Measurements from ENCODE around the gene FAAP100.

DNA sequence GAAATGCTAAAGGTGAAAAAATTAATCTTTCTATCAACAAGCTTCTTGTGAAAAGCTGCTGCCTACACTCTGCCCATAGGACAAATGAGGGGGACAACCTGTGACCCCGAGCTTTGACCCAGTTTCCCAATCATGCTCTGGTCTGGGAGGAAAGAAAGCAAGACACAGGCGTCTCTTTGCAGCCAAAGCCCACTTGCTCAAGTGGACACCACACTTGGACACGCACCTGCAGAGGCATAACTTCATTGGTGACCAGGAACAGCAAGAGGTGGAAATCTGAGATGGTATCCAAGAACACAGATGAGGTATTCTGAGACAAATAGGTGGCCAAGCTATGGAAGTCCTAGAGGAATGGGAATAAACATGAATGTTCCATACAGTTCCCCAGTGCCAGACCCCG, 15.0 kb upstream of the FAAP100 start:
- TF ChIP-seq POLR2A (IDR thresholded peaks at IDR 0.05) (no peak), POLR2AphosphoS5 (IDR thresholded peaks at IDR 0.05) (no peak), EP300 (IDR thresholded peaks at IDR 0.05) (no peak)
- TF ChIP-seq, protein P1, sequence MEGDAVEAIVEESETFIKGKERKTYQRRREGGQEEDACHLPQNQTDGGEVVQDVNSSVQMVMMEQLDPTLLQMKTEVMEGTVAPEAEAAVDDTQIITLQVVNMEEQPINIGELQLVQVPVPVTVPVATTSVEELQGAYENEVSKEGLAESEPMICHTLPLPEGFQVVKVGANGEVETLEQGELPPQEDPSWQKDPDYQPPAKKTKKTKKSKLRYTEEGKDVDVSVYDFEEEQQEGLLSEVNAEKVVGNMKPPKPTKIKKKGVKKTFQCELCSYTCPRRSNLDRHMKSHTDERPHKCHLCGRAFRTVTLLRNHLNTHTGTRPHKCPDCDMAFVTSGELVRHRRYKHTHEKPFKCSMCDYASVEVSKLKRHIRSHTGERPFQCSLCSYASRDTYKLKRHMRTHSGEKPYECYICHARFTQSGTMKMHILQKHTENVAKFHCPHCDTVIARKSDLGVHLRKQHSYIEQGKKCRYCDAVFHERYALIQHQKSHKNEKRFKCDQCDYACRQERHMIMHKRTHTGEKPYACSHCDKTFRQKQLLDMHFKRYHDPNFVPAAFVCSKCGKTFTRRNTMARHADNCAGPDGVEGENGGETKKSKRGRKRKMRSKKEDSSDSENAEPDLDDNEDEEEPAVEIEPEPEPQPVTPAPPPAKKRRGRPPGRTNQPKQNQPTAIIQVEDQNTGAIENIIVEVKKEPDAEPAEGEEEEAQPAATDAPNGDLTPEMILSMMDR (IDR thresholded peaks at IDR 0.05), result no peak
